IPS DF 4.7 (cell line): ENCODE data around the gene FLACC1.
"Not testable (repeated sequence)": the region's sequence is repeated elsewhere in the genome, so short reads cannot be mapped to it uniquely, and the experiment has no call there.

Experiments used
- DNase-seq: peaks from one replicate; pipeline ENCODE4 v3.0.0-alpha.2; 2013; ENCODE audit warnings: low spot score; ENCODE audit errors: extremely low read depth

FLACC1 gene

DNA sequence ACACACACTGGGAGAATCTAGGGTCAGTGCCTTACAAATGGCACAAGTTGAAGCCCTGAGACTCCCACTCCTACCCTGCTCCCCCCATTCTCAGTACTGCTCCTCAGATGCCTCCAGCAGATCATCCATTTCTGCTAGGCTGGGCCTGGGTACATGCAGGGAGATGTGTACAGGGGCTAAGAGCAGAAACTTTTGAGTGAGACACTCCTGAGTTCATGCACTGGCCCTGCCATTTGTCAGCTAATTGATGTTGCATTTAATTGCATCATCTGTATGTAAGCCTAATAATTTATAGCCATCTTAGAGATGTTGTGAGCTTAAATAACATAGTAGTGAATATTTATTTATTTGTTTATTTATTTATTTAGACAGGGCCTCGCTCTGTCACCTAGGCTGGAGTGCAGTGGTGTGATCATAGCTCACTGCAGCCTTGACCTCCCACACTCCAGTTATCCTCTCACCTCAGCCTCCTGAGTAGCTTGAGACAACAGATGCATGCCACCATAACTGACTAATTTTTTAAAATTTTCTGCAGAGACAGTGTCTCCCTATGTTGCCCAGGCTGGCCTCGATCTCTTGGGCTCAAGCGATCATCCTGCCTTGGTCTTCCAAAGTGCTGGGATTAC lies 101.6 kb downstream of the FLACC1 start:
- DNase-seq, result no peak

DNA sequence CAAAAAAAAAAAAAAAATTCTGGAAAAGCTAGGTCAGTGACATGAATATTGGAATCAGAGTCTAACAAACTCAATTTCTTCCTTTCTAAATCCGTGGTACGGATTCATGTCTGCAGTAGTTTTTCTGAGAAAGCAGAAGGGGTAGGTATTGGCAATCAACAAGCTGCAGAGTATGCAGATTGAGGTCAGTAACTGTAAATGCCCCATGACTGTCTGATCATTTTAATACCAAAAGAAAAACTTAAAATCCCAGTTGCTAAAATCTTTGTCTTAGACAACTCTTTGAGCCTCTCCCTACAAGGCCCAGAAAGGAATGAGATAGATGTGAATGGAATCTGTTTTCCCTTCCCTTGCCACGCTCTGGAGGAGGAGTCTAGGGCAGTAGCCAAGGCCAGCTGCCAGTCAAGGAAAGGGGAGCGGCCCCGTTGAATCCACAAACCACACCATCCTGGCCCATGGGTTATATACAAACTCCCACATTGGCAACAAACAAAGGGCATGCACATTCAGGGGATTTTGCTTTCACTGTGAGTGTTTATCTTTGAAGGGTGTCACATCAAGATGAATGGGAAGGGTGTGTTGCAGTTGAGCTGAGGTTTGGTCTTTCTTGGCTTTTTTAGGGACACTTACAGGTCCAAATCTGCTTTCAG lies 102.9 kb downstream of the FLACC1 start:
- DNase-seq, result no peak

DNA sequence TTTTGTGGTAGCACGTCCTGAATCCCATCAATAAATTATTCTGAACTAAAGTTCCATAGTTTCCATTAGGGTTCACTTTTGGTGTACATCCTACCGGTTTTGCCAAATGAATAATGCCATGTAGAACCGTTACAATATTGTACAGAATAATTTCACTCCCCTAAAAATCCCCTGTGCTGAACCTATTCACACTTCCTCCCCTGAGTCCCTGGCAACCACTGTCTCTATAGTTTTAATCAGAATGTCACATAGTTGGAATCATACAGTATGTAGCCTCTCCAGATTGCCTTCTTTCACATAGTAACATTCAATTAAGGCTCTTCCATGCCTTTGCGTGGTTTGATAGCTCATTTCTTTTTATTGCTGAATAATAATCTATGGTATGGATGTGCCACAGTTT lies 106.4 kb downstream of the FLACC1 start:
- DNase-seq, result no peak

DNA sequence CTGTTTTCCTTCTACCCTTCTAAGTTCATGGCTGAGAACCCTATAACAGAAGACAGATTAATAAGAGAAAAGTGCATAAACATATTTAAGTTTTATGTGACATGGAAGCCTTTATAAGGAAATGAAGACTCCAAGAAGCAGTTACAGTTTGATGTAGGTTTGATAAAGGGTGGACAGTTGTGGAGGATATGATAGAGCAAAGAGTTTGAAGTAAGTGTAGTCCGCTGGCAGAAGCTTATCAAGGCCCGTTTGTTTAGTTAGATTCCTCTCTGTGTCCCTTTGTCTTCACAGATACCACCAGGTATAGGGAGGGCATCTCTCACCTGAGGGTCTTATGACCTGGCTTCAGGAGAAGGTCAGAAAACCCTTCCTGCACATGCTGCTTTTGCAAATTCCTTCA lies 107.3 kb downstream of the FLACC1 start:
- DNase-seq, result no peak

DNA sequence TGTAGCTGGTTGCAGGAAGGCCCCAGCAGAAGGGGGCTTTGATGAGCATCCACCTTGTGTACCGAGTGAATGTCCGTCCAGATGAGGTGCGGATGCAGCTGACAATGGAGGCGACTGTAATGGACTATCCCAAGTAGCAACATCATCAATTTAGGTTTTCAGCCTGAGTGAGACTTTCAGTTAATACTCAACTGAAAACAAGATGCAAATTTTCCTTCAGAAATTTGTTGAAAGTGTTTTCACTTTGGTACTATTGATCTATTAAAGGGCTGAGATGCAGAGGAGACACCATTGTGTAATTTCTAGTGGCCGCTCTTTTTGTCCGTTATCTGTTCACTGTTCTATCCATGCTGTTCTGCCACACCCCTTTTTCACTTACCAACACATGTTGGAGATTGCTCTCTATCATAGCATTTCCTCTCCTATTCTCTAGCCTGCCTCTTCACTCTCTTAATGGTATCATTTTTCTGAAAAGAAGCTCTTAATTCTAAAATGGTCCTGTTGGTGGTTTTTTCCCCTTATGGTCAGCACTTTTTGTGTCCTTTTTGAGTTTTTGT lies 108.8 kb downstream of the FLACC1 start:
- DNase-seq, result no peak

DNA sequence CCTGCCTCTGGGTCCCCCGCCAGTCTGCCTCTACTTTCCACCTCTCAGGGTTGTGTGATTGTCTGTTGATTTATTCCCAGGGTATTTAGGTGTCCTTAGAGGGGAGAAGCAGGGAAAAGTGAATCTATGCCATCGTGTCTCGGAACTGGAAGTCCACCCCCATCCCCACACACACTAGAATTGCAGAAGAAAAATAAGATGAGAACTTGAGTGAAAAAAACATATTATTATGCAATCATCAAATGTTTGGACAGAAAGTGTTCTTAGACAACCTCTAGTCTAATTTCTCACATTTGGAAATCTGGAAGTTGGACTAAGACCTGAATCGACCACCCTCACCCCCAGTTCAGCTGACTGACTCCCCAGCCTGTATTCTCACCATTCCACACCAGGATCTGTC lies 110.9 kb downstream of the FLACC1 start:
- no peak for DNase-seq

DNA sequence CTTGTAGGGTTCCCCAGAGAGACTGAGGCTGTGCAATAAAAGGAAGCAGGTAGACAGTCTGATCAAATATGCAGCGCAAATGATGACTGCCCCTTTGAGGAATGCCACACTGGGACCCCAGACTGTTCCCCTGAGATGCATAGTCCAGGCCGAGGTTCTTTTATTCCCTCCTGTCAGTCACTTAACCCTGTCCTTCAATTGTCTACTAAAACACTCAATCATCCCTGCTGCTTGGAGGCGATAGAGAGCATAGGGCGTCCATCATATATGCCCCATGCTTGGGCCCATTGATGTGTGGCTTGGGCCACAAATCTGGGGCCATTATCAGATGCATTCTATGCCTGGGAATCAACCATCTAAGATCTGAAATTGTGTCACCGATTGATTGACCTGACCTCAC lies 112.3 kb downstream of the FLACC1 start:
- no peak for DNase-seq

DNA sequence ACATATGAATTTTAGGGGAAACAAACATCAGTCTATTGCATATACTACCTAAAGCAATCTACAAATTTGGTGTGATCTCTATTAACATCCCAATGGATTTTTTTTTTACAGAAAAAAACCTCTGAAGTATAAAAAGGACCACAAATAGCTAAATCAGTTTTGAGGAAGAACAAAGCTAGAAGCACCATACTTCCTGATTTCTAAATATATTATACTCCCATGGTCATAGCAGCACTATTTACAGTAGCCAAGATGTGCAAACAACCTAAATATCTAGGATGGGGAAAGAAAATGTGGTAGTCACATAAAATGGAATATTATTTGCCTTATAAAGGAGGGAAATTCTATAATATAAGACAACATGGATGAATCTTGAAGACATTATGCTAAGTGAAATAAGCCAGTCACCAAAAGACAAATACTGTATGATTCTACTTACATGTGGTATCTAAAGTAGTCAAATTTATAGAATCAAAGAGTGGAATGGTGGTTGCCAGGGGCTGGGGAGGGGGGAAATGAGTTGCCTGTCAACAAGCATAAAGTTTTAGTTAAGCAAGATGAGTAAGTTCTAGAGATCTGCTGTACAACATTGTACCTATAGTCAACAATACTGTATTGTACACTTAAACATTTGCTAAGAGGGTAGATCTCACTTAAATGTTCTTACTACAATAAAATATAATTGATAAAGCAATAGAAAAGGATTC lies 114.4 kb downstream of the FLACC1 start:
- DNase-seq, result no peak

DNA sequence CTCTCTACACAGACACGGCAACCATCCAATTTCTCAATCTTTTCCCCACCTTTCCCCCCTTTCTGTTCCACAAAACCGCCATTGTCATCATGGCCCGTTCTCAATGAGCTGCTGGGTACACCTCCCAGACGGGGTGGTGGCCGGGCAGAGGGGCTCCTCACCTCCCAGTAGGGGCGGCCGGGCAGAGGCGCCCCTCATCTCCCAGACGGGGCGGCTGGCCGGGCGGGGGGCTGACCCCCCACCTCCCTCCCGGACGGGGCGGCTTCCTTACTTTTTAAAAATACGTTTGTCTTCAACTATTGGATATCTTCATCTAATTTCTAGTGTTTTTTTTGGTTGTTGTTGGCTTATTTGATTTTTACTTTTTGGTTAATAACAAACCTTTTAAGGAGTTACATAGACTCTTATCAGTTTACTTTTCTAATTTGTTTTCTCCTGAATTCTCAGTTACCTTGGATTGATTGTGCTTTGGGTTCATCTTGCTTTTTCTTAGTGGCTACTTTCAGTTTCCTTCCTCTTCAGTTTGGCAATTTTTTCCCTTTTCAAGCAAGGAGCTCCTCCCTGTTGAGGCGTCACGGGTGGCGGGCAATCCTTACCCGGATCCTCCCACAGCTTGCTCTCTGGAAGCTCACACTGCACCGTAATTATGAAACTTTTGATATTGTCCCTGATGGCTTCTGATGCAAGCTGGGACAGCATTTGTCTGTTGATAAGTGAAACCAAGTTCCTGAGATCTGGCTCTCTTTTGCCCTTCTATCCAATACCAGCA lies 117.8 kb downstream of the FLACC1 start:
- DNase-seq, result not testable (repeated sequence)
